Gastrocnemius medialis (tissue), 4 donors: ENCODE results near the gene C3orf33. TPM values are rescaled to one million over a fixed set of nuclear protein-coding genes. Genes with fewer than 3 reads are reported as not detected.

ENCODE experiments used
- ATAC-seq, 2 donors: fragments of 150-250 bp; one replicate each; pipeline ENCODE4 v1.9.1; 2016
- DNase-seq, 2 donors: peaks; one replicate each; pipeline ENCODE4 v3.0.0-alpha.2; 2019
- H3K27ac ChIP-seq, 4 donors: fragments of 200-600 bp; sonication (generic); 1 replicate in 1 of 4; 2 replicates in 3 of 4; pipeline ENCODE4 v1.5.1; 2016 to 2018; ENCODE audit warnings: mild to moderate bottlenecking in 2 of 4, moderate library complexity in 1 of 4
- H3K27me3 ChIP-seq, 3 donors: fragments of 200-600 bp; sonication (generic) in 2 of 3; 1 replicate in 1 of 3; 2 replicates in 2 of 3; pipeline versions ENCODE4 v1.5.1 to v1.6.0; 2016 to 2019; ENCODE audit warnings: mild to moderate bottlenecking in 1 of 3, moderate library complexity in 1 of 3
- H3K36me3 ChIP-seq, 2 donors: fragments of 200-600 bp; sonication (generic) in 1 of 2; one replicate each; pipeline ENCODE4 v1.5.1; 2017 to 2018
- H3K4me1 ChIP-seq, 2 donors: fragments of 200-600 bp; sonication (generic) in 1 of 2; one replicate each; pipeline ENCODE4 v1.5.1; 2016 to 2017; ENCODE audit warnings: mild to moderate bottlenecking in 2 of 2
- H3K4me3 ChIP-seq, 4 donors: fragments of 200-600 bp; sonication (generic) in 3 of 4; 1 replicate in 1 of 4; 2 replicates in 3 of 4; pipeline ENCODE4 v1.5.1; 2016 to 2019; ENCODE audit warnings: mild to moderate bottlenecking in 2 of 4
- H3K9me3 ChIP-seq, 3 donors: fragments of 200-600 bp; sonication (generic) in 2 of 3; 1 replicate in 1 of 3; 2 replicates in 2 of 3; pipeline ENCODE4 v1.5.1; 2016 to 2019
- CTCF ChIP-seq, 5 experiments: fragments of 450-650 bp in 3 of 5; fragments of 200-600 bp in 2 of 5; sonication (generic) in 2 of 5; IDR thresholded peaks in 4 of 5; conservative IDR thresholded peaks in 1 of 5; 1 replicate in 4 of 5; 2 replicates in 1 of 5; pipeline ENCODE4 v1.5.1; 2016 to 2019; ENCODE audit warnings: antibody characterized with exemption in 5 of 5, mild to moderate bottlenecking in 3 of 5, moderate library complexity in 3 of 5
- POLR2A ChIP-seq, 2 donors: fragments of 450-650 bp; IDR thresholded peaks; one replicate each; pipeline ENCODE4 v1.6.1; 2017; ENCODE audit warnings: antibody characterized with exemption in 2 of 2, mild to moderate bottlenecking in 2 of 2, moderate library complexity in 2 of 2
- in situ Hi-C, 4 donors: fragments of 200-750 bp; cut with MboI; loops; one replicate each; pipeline versions ENCODE4 v1.15.0 to v1.8.0; 2017; ENCODE audit warnings: low sequenced_read_pairs in 4 of 4
- intact Hi-C: fragments of 100-400 bp; cut with DNase I; formaldehyde crosslinking; loops from one replicate; pipeline ENCODE4 v1.15.1; 2023; ENCODE audit warnings: low total_unique reads
- total RNA-seq, 4 donors: library from RNA; depleted of rRNA; stranded (reverse); fragments of >200 nt; gene quantifications; one replicate each; pipeline versions ENCODE4 v1.1.0 to v1.2.3, GENCODE V29; 2016

C3orf33 gene
- total RNA-seq, 4 donors from 2014 or later = 1.4 to 6.1 (median 3.9) TPM

GRCh38 chr3:155738580-155739076 is 67.5 kb downstream of the C3orf33 start:
- in situ Hi-C loops = no loop called here
- no peak for ATAC-seq
- TF ChIP-seq CTCF (IDR thresholded peaks at IDR 0.05 in 4 of 5, conservative IDR thresholded peaks at IDR 0.05 in 1 of 5) (no peak), POLR2A (IDR thresholded peaks at IDR 0.05) (no peak)
- Histone ChIP-seq H3K27ac (no peak overlapping the region), H3K4me3 (no peak overlapping the region), H3K9me3 (no peaks in the 10 kb centered on the region), H3K27me3 (peaks cover 17 to 25% (median 20%) of the 10 kb centered on the region in 3 donors), H3K4me1 (peaks cover 0 to 2% of the 10 kb centered on the region in 2 donors), H3K36me3 (no peaks in the 10 kb centered on the region)
- DNase-seq = no peak
- intact Hi-C loops = no loop called here

GRCh38 chr3:155737844-155738460 is 68.1 kb downstream of the C3orf33 start:
- in situ Hi-C loops (no loop called here), intact Hi-C loops (no loop called here)
- no peaks in the 10 kb centered on the region for H3K9me3 ChIP-seq
- H3K4me3 ChIP-seq = no peak overlapping the region
- ATAC-seq (no peak), DNase-seq (no peak)
- H3K4me1 ChIP-seq = no peaks in the 10 kb centered on the region
- H3K27ac ChIP-seq = no peak overlapping the region
- H3K36me3 ChIP-seq = no peaks in the 10 kb centered on the region
- H3K27me3 ChIP-seq = peaks cover 13 to 19% (median 13%) of the 10 kb centered on the region in 3 donors
- no peak for TF ChIP-seq POLR2A (IDR thresholded peaks at IDR 0.05)
- no peak for TF ChIP-seq CTCF (IDR thresholded peaks at IDR 0.05 in 4 of 5, conservative IDR thresholded peaks at IDR 0.05 in 1 of 5)

- TF ChIP-seq POLR2A (IDR thresholded peaks at IDR 0.05) (no peak), CTCF (IDR thresholded peaks at IDR 0.05 in 4 of 5, conservative IDR thresholded peaks at IDR 0.05 in 1 of 5) (no peak)
- Histone ChIP-seq H3K4me1 (no peaks in the 10 kb centered on the region), H3K9me3 (no peaks in the 10 kb centered on the region), H3K36me3 (no peaks in the 10 kb centered on the region), H3K27me3 (peaks cover 0 to 5% (median 0%) of the 10 kb centered on the region in 3 donors), H3K27ac (no peak overlapping the region), H3K4me3 (no peak overlapping the region)
- in situ Hi-C loops = no loop called here
- ATAC-seq (no peak), DNase-seq (no peak)
- intact Hi-C loops = no loop called here
Measured at GRCh38 chr3:155736381-155736780, 69.7 kb downstream of the C3orf33 start.

GRCh38 chr3:155730843-155731242 is 75.2 kb downstream of the C3orf33 start:
- H3K9me3 ChIP-seq = no peaks in the 10 kb centered on the region

More at GRCh38 chr3:155730843-155731242, 75.2 kb downstream of the C3orf33 start:
- no peak overlapping the region for H3K4me3 ChIP-seq
- TF ChIP-seq CTCF (IDR thresholded peaks at IDR 0.05 in 4 of 5, conservative IDR thresholded peaks at IDR 0.05 in 1 of 5) (no peak), POLR2A (IDR thresholded peaks at IDR 0.05) (no peak)
- no peaks in the 10 kb centered on the region for H3K36me3 ChIP-seq
- no peaks in the 10 kb centered on the region for H3K4me1 ChIP-seq
- intact Hi-C loops = no loop called here
- H3K27me3 ChIP-seq = no peaks in the 10 kb centered on the region
- ATAC-seq (no peak), DNase-seq (no peak)
- in situ Hi-C loops = no loop called here
- no peak overlapping the region for H3K27ac ChIP-seq
